ENCODE data around the gene TRIM26.

GRCh38 chr6:30162265-30163089, 50.7 kb downstream of the TRIM26 start:
- TF ChIP-seq REST (IDR thresholded peaks at IDR 0.05; ENCODE audit: low read depth) (no peak), CEBPB (IDR thresholded peaks at IDR 0.05) (no peak), RAD21 (IDR thresholded peaks at IDR 0.05; ENCODE audit: low read depth) (no peak), MAX (IDR thresholded peaks at IDR 0.05) (no peak)

Data from Ishikawa (cell line).